ENCODE data around the gene HDAC3.
"Not testable (repeated sequence)": the region's sequence is repeated elsewhere in the genome, so short reads cannot be mapped to it uniquely, and the experiment has no call there.

HDAC3 gene

GRCh38 chr5:141634720-141635119 is 1.9 kb downstream of the HDAC3 start:
- no peak for DNase-seq (ENCODE audit: low read depth in 2 of 2)

DNA sequence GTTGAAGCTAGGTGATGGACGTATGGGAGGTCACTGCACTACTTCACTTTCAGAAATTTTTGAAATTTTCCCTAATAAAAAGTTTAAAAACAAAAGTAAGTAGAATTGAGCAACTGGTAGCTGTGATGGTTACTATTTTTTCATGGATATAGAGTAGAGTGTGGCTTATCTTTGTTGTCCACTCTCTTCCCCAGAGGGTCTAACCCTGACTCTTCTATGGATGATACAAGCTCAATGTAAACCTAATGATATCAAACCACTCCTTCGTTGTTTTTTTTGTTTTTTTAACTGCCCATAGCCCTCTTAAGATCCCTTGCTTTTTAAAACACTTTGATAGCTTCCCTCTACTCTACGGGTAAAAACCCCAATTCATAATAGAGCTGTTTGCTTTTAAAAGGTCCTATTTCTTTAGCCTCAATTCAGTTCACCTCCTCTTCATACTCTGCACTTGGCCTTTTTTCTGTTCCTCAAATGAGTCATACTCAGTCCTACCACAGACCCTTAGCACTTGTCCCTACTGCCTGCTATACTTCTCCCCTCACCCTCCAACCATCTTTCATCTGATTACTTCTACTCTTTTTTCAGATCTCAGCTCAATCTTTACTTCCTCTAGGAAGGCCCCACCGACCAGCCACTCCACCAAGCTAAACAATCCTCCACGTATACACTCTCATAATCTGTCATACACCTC is 2.6 kb downstream of the HDAC3 start:
- DNase-seq (ENCODE audit: low read depth in 2 of 2) = no peak

GRCh38 chr5:141632650-141633049 is 4.0 kb downstream of the HDAC3 start:
- no peak for DNase-seq (ENCODE audit: low read depth in 2 of 2)

DNA sequence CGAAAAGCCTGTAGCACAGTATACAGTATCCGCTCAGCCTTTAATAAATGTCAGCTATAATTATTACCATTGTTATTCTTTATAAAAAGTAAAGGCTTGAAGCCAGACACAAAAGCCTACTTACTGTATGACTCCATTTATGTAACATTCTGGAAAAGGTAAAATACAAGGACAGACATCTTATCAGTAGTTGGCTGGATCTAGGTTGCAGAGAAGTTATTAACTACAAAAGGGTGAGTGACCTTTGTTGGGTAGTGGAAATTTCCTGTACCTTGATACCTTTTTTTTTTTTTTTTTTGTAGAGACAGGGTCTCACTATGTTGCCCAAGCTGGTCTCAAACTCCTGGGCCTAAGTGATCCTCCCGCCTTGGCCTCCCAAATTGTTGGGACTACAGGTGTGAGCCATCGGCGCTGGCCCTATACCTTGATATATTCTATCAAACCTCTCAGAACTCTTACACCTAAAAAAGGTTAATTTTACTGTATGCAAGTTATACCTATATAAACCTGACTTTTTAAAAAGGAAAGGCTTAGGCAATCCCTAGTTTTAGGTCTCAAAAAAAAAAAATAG is 6.0 kb downstream of the HDAC3 start:
- DNase-seq (ENCODE audit: low read depth in 2 of 2) = no peak

DNA sequence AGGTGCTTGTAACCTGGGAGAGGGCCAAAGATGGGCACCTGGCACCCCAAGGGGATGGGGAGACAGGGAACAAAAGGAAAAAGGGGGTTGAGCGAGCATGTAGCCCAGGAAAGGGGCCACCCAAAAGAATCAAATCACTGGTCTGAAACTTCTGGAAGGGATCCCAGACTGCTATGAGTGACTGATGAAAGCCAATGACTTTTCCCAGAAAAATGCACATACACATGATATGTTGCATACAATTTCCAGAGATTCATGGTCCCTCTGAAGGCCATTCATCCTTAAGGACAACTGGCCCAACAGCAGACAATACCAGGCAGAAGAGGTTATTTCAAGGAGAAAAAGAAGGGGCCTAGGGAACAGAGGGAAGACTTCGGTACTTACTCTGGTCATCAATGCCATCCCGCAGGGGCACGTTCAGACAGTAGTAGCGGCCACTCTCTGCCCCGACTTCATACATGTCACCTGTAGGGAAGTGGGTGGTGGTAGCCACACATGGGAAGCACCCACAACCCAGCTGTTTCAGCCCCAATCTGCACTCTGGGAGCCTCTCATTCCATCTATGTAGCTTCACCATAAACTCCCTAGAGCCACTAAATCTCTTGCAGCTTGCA is 8.4 kb downstream of the HDAC3 start:
- DNase-seq (ENCODE audit: low read depth in 2 of 2) = no peak

DNA sequence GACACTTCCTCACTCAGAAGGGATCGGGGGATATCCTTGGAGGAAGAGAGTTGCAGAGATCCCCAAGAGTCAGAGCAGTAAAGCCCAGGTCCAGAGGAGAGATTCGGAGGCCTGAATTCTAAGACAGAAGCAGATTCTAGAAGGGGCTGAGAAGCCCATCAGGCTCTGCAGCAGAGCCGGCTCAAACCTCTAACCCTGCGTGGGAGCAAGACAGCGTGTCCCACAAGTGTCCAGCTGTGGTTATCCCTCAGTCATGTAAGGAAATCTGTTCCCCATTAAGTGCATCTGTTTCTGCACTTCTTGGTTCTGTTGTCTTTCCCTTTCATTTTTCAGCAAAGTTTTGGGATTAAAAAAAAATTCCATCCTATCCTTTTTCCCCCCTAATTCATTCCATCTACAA is 13.0 kb downstream of the HDAC3 start:
- DNase-seq (ENCODE audit: low read depth in 2 of 2) = no peak

GRCh38 chr5:141623186-141623585 is 13.5 kb downstream of the HDAC3 start:
- DNase-seq (ENCODE audit: low read depth in 2 of 2) = no peak

DNA sequence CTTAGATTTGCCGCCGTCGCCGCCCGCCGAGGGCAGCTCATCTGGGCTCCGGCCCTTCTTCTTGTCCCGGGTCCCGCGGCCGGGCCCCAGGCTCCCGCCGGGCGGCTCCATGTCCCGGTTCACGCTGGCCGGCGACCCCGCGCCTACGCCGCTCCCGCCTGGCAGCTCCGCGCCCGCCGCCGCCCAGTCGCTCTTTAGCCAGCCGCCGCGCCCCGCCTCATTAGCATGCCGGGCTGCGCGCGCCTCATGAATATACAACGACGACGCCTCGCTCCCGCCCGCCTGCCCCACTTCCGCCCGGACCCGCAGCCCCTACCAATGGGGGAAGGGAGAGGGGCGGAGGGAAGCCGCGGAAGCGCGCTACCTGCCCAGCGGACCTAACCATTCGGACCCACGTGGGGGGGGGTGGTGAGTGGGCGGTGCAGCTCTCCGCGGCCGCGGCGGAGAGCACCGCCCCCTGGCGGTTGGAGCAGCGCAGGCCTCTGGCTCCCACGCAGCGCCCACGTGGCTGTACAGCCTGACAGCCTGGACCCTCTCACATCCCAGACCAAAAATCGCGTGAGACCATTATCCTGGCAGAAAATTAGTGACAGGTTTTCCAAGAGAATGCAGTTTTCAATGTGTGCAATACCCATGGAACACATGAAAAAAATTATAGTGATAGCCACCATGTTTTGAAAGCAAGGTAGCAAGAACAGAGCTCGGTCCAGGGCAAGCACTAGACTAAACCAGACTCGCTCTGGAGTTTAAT is 17.7 kb downstream of the HDAC3 start, which contains the start of gene DIAPH1:
DIAPH1 (minus strand) TSS at position 197 of the 751 bp plus-strand sequence; CDS start at position 111, 86 bp downstream.
- peak; percentile 98 to 99 for DNase-seq (ENCODE audit: low read depth in 2 of 2)

GRCh38 chr5:141618030-141618803 is 18.4 kb downstream of the HDAC3 start:
- peak in 1 of 2 donors; percentile 25 for DNase-seq (ENCODE audit: low read depth in 2 of 2)

- no peak for DNase-seq (ENCODE audit: low read depth in 2 of 2)
These were observed 19.0 kb downstream of the HDAC3 start for GRCh38 chr5:141617682-141618029.

DNA sequence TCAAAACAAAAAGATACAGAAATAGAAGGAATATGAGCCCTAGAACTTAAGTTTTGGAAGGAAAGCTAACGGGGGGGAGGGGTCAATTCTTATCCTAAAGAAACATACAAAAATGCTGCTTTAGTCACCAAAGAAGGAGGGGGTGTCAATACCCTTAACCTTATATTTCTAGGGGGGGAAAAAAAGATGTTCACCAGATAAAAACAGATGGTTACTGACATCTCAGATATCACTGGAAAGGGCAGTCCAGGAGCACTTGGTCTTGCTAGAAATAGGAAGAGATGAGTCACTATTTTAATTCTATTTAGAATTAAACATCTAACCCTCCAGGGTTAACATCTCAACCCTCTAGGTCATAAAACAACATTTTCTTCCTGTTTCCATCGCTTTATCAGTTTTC is 19.5 kb downstream of the HDAC3 start:
- DNase-seq (ENCODE audit: low read depth in 2 of 2) = no peak

- DNase-seq (ENCODE audit: low read depth in 2 of 2) = no peak
These were observed 20.5 kb downstream of the HDAC3 start for GRCh38 chr5:141615991-141616720.

DNA sequence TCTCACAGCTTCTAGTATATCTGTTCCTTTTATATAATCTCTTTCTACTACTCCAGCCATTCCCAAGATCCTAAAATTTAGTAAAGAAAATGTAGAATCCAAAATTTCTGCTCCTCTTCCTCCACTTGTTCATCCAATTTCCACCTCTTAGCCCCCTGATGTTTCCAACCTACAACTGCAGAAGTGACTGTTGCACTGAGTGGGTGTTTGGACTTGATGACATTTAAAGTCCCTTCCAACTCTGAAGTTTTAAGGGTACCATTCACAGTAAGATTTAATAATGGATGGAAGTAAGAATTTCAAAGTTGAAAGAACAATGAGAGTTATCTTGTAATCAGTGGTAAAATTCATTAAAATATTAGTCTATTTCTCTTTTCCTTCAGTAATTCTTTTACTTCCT is 23.3 kb downstream of the HDAC3 start:
- DNase-seq (ENCODE audit: low read depth in 2 of 2) = no peak

- no peak for DNase-seq (ENCODE audit: low read depth in 2 of 2)
These were observed 25.4 kb downstream of the HDAC3 start for GRCh38 chr5:141611289-141611688.

- not testable (repeated sequence) for DNase-seq (ENCODE audit: low read depth in 2 of 2)
These were observed 26.7 kb downstream of the HDAC3 start for GRCh38 chr5:141609921-141610320.

GRCh38 chr5:141609044-141609443 is 27.6 kb downstream of the HDAC3 start:
- DNase-seq (ENCODE audit: low read depth in 2 of 2) = no peak

DNA sequence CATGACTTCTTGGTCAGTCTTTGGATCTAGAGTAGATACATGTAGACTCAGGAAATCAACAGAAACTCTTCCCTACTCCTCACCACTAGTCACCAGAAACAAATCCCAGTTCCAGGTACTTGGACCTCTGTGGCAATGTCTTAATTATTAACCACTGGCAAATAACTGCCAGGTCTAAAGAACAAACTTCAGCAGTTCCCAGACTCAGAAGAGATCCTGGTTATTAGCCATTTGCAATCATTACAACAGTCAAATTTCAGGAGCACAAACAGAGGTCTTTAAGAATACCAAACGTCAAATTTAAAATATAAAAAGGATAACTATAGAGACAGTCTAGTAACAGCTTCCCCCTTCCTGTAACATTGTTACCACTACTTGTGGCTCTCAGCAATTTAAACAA is 28.1 kb downstream of the HDAC3 start:
- DNase-seq (ENCODE audit: low read depth in 2 of 2) = no peak

DNA sequence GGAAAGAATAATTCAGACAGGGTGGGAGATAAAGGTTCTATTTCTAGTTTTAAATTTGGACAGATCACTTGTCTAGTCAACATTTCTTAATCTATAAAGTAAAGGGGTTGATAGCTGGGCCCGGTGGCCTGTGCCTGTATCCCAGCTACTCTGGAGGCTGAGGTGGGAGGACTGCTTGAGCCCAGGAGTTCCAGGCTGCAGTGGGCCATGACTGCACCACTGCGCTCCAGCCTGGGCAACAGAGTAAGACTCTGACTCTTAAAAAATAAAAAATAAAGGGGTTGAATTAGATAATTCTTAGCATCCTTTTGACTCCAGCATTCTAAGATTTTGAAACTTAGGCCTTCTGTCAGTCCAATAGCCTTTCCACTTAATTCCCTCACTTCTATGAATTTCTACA is 28.6 kb downstream of the HDAC3 start:
- DNase-seq (ENCODE audit: low read depth in 2 of 2) = no peak

DNA sequence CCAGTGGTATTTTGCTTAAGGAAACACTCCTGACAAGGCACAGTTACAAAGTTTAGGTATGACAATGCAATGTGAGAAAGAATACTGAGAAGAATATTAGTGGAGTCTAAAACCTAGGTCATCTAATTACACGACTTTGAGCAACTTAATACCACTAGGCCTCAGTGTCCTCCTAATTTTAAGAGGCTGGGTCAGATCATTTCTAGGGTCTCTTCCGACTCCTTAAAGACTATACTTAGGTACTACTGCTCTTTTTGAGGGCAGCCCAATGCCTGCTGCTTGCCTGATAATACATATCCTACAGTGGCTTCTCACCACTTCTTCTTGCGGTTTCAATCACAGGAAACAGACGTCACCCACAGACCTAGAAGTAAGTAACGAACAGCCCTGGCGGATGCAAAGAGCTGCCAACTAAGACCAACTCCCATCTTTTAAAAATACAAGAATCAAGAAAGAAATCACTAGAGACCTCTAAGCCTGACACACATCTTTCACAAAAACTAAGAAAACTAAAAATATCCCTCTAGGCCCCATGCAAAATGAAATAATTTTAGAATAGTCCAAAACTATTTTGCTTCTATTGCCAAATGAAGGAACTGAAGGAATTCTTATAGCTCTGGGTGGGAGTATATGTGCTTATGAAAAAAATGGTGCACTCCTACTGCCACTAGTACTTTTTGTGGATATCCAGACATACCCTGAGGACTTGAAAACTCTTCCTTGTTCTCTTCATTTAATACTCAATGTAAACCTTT is 30.9 kb downstream of the HDAC3 start:
- DNase-seq (ENCODE audit: low read depth in 2 of 2) = peak; percentile 42 to 66

DNA sequence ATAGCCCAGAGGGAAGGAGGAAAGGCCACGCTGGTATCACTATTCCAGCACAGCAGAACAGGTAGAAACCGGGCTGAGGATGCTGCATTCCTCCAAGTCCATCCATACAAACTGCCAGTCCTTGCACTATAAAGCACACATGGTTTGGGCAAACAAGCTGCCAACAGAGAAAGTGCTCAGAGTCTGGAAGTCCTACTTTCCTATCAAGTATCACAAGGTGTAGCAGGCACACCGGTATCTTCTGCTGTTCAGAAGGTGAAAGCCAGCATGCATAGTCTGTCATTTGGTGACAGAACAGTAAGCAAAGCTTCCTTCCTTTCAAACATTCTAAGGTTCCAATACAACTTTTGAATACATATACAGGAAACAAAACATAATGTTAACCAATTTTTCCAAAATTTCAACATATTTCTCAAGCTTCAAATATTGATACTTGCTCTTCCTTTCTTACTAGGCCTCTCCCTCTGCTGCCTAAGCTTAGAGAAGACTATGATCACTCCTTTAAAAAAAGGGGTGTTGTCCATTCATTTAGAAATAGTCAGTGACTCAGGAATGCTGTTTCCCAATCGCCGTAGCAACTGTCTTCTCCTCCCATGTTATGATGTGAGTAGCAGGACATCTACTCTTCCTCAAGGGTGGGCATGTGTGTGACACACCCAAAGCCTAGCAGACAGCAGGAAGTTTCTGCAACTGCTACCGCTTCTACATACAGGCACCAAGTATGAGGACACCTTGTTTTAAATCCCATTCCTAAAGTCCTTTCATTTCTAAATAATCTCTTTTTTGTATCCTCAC is 32.5 kb downstream of the HDAC3 start:
- no peak for DNase-seq (ENCODE audit: low read depth in 2 of 2)
